ENCODE data around the gene DMD. TPM values are rescaled to one million over a fixed set of nuclear protein-coding genes. Genes with fewer than 3 reads are reported as not detected.

Gene DMD
- total and polyA plus RNA-seq, 2 of the 8 experiments (the other 6 are each of a cell fraction or from before 2014, with no cell fraction given) = 4.8 to 7.4 TPM

DNA sequence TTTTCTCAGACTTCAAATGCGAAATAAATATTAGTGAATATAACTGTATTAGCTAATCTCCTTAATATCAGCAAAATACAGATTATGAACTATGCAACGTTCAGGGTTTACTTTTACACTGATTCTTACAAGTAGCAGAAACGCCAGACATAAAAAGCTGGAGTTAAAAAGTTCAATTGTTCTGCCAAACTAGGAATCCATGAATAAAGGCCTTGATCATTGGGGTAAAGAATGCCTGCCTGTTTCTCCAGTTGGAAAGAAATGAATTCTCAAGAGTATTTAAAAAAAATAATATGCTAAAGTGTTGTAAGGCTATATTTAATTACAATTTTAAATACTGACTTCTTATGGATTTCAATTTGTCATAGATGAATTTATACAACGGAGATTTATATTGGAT, 612.2 kb downstream of the DMD start:
- Histone ChIP-seq H3K79me1 (ENCODE audit: low read depth, low read length) (no peaks in the 10 kb centered on the region), H4K5ac (ENCODE audit: insufficient read length, low read depth, low read length) (no peak overlapping the region), H3K56ac (replicated peaks; ENCODE audit: insufficient read length, low read depth, low read length) (no peak overlapping the region), H3K4me2 (ENCODE audit: insufficient read depth in 1 of 2, low read depth in 2 of 2, low read length in 2 of 2) (no peak overlapping the region), H3K9me3 (ENCODE audit: insufficient read depth in 2 of 2, low read depth in 1 of 2, low read length in 1 of 2) (no peaks in the 10 kb centered on the region), H2BK12ac (ENCODE audit: low read depth, low read length) (no peak overlapping the region), H4K8ac (ENCODE audit: extremely low read depth, insufficient read depth, low read length) (no peak overlapping the region), H3K14ac (ENCODE audit: insufficient read length) (no peak overlapping the region), H3K23ac (ENCODE audit: insufficient read length) (no peak overlapping the region), H3K27me3 (replicated peaks in 1 of 4; ENCODE audit: control insufficient read depth in 3 of 4, extremely low read depth in 1 of 4, insufficient read depth in 3 of 4, low read length in 3 of 4) (no peaks in the 10 kb centered on the region), H2BK15ac (ENCODE audit: low read length) (no peak overlapping the region), H3K4me1 (replicated peaks in 1 of 4; ENCODE audit: control insufficient read depth in 3 of 4, insufficient read depth in 4 of 4, low read length in 3 of 4) (no peaks in the 10 kb centered on the region), H3K79me2 (ENCODE audit: control insufficient read depth in 1 of 2, insufficient read depth in 2 of 2, low read length in 2 of 2) (no peaks in the 10 kb centered on the region), H2BK5ac (ENCODE audit: low read depth, low read length) (no peak overlapping the region), H3K9ac (replicated peaks in 1 of 4; ENCODE audit: extremely low read depth in 1 of 4, low read depth in 3 of 4, low read length in 3 of 4) (no peak overlapping the region), H3K4ac (replicated peaks; ENCODE audit: insufficient read length, low read depth, low read length) (no peak overlapping the region), H2AK5ac (ENCODE audit: low read depth, low read length) (no peak overlapping the region), H2BK120ac (replicated peaks; ENCODE audit: low read depth, low read length) (no peak overlapping the region), H2BK20ac (ENCODE audit: low read length) (no peak overlapping the region), H3K18ac (ENCODE audit: extremely low read depth, low read length) (no peak overlapping the region), H4K91ac (replicated peaks; ENCODE audit: insufficient read length, low read length) (no peak overlapping the region), H4K20me1 (replicated peaks in 1 of 2; ENCODE audit: control insufficient read depth in 1 of 2, insufficient read depth in 2 of 2, low read length in 2 of 2) (no peaks in the 10 kb centered on the region), H3K4me3 (ENCODE audit: extremely low read depth in 1 of 4, insufficient read depth in 2 of 4, low read depth in 3 of 4, low read length in 4 of 4) (no peak overlapping the region), H2AFZ (ENCODE audit: low read length) (no peak overlapping the region), H3K27ac (ENCODE audit: low read depth, low read length) (no peak overlapping the region), H3K23me2 (ENCODE audit: low read depth, low read length) (no peaks in the 10 kb centered on the region), H3K36me3 (ENCODE audit: control insufficient read depth in 2 of 4, insufficient read depth in 4 of 4, low read length in 3 of 4) (no peaks in the 10 kb centered on the region)
- 88% methylated on average over 4 of the region's 4 CpGs; no CpG with 5 or more reads in 1 of the 2 experiments for WGBS, 2 experiments (ENCODE audit: extremely low coverage in 1 of 2, insufficient coverage in 1 of 2, insufficient read length in 1 of 2, insufficient replicate concordance in 2 of 2, low coverage in 1 of 2, low lambda C conversion rate in 2 of 2, missing lambda C conversion rate in 1 of 2)
- DNase-seq (ENCODE audit: low read depth in 1 of 2, low spot score in 2 of 2) (no peak), FAIRE-seq (no peak)
- TF ChIP-seq TEAD4 (IDR thresholded peaks at IDR 0.05; ENCODE audit: low read depth, low read length) = no peak
- TF ChIP-seq MAFK (IDR thresholded peaks at IDR 0.05; ENCODE audit: low read depth, low read length) = no peak
- no peak for TF ChIP-seq CREB1 (IDR thresholded peaks at IDR 0.05)
- no peak for TF ChIP-seq CHD2 (IDR thresholded peaks at IDR 0.05; ENCODE audit: low read length)
- TF ChIP-seq EGR1 (IDR thresholded peaks at IDR 0.05; ENCODE audit: borderline replicate concordance, low read depth, low read length) = no peak
- no peak for TF ChIP-seq RXRA (IDR thresholded peaks at IDR 0.05; ENCODE audit: insufficient read depth, low read depth, low read length)
- TF ChIP-seq SP2 (IDR thresholded peaks at IDR 0.05; ENCODE audit: low read length) = no peak
- TF ChIP-seq USF2 (IDR thresholded peaks at IDR 0.05; ENCODE audit: low read length) = no peak
- no peak for TF ChIP-seq KDM4A (IDR thresholded peaks at IDR 0.05; ENCODE audit: low read depth, low read length, severe bottlenecking)
- TF ChIP-seq KDM1A (IDR thresholded peaks at IDR 0.05; ENCODE audit: borderline replicate concordance, low read length) = no peak
- no peak for TF ChIP-seq TAF7 (optimal IDR thresholded peaks at IDR 0.05; ENCODE audit: borderline replicate concordance, low read depth, low read length)
- ChIA-PET CTCF (ENCODE audit: partially characterized antibody) (no interaction called here), POLR2A (ENCODE audit: partially characterized antibody) (no interaction called here)

Data from H1 (cell line).